ENCODE results near the gene CDK13.
A peak's percentile ranks its signal among the peaks of the same experiment; 100 is the strongest.

Gene CDK13

DNA sequence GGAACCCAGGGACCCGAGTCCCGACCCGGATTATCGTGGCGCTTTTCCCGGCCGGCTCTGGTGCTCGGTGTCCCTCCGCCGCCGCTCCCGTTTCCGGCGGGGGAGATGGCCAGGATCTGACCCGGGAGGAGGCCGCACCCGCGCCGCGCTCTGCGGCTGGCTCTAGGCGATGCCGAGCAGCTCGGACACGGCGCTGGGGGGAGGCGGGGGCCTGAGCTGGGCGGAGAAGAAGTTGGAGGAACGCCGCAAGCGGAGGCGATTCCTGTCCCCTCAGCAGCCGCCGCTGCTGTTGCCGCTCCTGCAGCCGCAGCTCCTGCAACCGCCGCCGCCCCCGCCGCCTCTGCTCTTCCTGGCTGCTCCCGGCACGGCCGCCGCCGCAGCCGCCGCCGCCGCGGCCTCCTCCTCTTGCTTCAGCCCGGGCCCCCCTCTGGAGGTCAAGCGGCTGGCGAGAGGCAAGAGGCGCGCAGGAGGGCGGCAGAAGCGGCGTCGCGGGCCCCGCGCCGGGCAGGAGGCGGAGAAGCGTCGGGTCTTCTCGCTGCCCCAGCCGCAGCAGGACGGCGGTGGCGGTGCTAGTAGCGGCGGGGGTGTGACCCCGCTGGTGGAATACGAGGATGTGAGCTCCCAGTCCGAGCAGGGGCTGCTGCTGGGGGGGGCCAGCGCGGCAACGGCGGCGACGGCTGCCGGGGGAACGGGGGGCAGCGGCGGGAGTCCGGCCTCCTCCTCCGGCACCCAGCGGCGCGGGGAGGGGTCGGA is 593 bp downstream of the CDK13 start:
- no peak for FAIRE-seq

DNA sequence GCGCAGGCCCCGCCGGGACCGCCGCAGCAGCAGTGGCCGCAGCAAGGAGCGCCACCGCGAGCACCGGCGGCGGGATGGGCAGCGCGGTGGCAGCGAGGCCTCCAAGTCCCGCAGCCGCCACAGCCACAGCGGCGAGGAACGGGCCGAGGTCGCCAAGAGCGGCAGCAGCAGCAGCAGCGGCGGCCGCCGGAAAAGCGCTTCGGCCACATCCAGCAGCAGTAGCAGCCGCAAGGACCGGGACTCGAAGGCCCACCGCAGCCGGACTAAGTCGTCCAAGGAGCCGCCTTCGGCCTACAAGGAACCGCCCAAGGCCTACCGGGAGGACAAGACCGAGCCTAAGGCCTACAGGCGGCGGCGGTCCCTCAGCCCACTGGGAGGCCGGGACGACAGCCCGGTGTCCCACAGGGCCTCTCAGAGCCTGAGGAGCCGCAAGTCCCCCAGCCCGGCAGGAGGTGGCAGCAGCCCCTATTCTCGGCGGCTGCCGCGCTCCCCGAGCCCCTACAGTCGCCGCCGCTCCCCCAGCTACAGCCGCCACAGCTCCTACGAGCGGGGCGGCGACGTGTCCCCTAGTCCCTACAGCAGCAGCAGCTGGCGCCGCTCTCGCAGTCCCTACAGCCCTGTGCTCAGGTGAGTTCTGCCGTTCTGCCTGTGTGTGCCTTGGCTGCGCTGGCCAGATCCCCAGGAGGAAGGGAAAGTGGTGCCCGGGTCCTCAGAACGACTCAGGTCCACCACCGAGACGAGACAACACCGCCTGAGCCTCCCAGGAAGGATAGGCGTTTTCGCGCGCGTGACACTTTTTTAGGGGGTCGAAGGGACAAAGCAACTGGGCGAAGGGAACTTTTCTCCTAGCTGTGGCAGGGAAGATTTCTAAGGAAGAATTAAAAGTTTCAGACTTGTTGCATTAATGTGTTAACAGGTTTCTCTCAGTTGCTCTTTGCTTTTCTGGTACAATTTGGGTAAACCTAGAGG is 1.5 kb downstream of the CDK13 start:
- no peak for FAIRE-seq

DNA sequence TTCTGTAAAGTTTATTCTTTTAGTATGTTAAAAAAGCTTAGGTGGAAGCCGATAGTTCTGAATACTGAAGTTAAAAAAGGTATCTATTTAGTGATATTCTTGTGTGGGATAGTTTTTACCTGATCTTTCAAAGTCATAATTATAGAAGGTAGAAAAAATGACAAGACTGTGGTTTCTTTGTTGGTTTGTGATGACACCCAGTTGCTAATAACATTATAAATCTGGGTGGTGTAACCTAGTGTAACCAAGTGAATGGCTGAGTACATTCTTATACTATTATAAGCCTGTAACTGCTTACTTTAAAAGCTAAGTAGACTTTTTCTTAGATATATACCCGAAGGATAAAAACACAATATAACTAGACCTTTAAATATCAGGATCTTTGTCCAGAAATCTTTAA is 2.3 kb downstream of the CDK13 start:
- FAIRE-seq: no peak

DNA sequence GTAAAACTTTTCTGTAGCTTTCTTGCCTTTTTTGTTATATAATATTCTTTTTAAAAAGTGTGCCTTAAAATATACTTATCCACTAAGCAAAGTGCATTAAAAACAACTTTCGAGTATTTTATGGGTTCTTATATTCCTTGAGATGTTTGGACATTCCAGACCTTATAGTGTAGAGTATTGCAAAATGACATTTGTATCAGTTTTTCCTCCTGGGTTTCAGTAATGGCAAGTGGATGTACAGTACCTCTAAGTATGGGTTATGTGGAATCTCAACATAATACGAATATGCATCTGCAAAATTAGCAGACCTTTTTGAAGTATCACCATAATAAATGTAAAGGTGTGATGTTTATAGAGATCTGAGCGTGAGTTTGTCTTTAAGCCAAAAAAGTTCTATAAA is 2.7 kb downstream of the CDK13 start:
- no peak for FAIRE-seq

DNA sequence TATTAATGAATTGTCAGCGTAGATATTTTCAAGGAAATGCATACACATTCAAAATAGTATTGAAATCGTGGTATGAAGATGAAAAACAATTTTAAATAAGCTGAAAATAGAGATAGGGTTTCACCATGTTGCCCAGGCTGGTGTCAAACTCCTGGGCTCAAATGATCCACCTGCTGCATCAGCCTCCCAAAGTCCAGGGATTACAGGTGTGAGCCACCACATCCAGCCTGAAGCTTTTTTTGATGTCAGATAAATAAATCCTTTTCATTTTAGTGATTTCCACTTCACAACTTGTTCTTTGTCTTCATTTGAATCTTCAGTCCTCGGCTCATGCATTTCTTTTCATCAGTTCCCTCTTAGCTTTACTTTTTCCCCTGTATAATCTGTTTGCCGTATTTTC is 4.6 kb downstream of the CDK13 start:
- FAIRE-seq: no peak

DNA sequence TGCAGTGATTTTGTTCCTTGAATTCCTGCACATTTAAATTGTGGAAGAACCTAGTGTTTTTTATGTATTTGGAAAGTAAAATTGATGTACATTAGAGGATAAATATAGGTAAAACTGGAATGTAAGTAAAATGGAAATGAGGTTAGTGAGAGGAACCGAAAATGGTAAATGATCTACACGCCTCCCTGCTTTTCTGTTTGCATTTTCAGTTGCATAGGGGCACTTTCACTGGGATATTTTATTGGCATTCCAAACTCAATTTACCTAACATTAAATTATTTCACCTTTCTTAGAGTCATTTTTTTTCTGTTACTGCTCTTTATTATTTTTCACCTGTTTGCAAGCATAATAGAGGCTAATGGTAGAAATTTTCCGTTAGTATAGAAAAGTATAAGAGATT is 8.0 kb downstream of the CDK13 start:
- FAIRE-seq: no peak

DNA sequence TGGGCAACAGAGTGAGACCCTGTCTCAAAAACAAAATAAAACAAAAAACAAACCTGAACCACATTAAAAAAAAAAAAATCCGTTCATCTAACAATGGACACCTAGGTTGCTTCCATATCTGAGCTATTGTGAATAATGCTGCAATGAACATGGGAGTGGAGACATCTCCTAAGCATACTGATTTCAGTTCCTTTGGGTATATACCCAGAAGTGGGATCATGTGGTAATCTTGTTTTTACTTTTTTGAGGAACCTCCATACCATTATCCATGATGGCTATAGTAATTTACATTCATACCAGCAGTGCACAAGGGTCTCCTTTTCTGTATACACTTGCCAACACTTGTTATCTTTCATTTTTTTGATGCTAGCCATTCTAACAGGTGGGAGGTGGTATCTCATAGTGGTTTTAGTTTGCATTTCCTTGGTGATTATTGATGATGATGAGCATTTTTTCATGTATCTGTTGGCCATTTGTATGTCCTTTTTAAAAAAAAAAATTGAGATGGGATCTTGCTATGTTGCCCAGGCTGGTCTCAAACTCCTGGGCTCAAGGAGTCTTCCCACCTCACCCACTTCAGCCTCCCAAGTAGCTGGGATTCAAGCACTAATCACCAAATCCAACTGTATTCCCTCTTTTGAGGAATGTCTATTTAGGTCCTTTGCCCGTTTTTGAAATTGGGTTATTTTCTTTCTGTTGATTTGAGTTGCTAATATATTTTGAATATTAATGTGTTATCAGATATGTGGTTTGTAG is 17.5 kb downstream of the CDK13 start:
- FAIRE-seq: no peak

DNA sequence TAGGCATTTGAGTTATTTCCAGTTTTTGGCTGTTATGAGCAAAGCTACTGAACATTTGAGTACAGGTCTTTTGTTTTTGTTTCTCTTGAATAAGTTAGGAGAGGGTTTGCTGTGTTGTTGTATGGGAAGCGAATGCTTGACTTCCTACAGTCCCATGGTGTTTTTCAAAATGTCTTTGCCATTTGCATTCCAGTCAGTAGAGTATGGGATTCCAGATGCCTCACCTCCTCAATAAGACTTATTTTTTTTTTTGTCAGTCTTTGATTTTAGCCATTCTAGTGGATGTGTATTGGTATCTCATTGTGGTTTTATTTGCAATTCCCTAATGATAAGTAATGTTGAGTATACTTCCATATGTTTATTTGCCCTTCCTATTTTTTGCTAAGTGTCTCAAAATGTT is 19.4 kb downstream of the CDK13 start:
- FAIRE-seq: no peak

DNA sequence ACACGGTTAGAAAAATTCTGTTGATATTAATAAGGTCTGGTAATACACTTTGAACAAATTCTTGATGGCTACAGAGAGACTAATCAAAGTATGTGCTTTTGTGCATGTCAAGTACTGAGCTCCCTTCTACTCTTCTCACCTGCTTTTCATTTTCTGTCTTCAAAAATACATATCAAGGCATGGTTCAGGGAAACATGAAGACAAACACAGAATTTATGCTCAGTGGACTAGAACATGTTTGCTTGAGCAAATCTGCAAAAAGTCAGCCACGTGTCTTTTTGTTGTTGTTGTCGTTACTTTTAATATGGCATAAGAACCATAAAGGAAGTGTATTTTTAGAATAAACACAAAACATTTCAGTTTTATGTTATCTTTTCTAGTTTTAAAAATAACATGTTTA is 21.9 kb downstream of the CDK13 start:
- FAIRE-seq: no peak

DNA sequence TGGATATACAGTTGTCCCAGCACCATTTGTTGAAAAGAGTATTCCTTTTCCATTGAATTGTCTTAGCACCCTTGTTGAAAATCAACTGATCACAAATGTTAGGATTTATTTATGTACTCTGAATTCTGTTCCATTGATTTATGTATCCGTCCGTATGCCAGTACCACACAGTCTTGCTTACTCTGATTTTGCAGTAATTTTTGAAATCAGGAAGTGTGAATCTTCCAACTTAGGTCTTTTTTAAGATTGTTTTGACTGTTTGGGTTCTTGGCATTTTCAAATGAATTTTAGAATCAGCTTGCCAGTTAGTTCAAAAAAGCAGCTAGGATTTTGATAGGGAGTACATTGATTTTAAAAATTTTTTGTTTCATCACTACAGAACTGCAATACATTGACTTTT is 23.7 kb downstream of the CDK13 start:
- no peak for FAIRE-seq

DNA sequence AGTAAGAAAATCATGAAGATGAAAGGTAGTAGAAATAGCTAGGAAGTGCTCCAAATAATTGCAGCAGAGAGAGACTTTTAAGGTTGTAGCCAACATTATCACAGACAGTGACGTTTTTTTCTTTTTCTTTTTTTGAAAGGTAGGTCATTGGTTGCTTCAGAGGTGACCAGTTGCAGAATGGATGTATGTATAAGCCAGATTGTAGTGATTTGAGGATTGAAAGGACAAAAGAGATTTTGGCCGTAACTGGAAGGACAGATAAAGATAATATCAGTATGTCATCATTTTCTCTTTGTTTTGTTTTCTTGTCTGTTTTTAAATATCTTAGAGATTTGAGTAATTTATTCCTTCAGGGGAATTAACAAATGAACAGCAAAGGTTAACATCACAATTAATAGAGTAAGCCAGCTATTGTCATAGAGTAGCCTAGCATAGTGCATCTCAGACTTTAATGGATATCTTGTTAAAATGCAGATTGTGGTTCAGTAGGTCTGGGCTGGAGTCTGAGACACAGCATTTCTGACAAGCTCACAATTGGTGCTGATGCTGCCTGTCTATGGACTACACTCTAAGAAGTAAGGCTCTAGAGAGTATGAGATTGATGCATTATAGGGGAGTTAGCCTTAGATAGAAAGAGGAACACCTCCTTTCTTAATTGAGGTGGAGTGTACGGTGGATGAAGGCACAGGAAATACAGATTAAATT is 28.3 kb downstream of the CDK13 start:
- no peak for FAIRE-seq

DNA sequence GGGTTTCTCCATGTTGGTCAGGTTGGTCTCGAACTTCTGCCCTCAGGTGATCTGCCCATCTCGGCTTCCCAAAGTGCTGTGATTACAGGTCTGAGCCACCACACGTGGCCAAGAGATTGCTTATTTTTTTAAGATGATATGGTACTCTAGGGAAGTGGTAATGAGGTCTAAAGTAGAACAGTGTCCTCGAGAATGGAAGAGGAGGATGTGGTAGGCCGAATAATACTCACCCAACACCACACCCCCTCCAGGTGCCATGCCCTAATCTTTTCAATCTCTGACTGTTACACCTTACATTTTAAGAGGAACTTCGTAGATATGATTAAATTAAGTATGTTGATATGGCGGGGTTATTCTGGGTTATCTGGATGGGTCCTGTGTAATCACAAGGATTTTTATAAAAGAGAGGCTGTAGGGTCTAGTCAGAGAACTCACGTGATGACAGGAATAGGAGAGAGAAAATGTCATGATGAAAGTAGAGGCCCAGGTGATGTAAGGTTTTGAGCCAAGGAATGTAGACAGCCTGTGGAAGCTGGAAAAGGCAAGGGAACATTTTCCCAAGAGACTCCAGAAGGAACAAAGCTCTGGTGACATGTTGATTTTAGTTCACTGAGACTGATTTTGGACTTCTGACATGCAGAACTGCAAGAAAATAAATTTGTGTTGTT is 29.5 kb downstream of the CDK13 start:
- FAIRE-seq: no peak

DNA sequence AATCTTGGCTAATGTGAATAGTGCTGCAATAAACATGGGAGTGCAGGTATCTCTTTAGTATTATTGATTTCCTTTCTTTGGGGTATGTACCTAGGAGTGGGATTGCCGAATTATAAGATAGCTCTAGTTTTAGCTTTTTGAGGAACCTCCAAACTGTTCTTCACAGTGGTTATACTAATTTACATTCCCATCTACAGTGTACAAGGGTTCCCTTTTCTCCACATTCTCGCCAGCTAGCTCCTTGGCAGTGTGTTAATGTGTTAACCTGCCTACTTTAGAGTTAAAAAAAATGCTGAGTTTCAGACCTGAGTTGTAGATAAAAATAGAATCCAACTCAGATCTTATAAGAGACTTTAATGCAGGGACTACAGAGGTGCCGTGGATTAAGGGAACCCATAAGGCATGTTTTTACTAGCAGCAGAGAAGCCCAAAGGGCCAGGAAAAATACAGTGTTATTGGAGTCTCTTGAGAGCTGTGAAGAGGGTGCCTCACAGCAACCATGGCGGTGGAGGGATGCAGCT is 35.4 kb downstream of the CDK13 start:
- FAIRE-seq: no peak

DNA sequence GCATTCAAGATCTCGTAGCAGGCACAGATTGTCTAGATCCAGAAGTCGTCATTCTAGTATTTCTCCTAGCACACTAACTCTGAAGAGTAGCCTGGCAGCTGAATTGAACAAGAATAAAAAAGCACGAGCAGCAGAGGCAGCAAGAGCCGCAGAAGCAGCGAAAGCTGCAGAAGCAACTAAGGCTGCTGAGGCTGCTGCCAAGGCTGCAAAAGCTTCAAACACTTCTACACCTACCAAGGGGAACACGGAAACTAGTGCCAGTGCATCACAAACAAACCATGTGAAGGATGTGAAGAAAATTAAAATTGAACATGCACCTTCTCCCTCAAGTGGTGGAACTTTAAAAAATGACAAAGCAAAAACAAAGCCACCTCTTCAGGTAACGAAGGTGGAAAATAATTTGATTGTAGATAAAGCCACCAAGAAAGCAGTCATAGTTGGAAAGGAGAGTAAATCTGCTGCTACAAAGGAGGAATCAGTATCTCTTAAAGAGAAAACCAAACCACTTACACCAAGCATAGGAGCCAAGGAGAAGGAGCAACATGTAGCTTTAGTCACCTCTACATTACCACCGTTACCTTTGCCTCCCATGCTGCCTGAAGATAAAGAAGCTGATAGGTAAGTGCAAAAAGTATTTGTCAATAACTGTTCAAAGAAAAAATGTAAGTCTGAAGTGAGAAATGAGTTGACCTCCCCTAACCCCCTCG is 37.7 kb downstream of the CDK13 start:
- no peak for FAIRE-seq

DNA sequence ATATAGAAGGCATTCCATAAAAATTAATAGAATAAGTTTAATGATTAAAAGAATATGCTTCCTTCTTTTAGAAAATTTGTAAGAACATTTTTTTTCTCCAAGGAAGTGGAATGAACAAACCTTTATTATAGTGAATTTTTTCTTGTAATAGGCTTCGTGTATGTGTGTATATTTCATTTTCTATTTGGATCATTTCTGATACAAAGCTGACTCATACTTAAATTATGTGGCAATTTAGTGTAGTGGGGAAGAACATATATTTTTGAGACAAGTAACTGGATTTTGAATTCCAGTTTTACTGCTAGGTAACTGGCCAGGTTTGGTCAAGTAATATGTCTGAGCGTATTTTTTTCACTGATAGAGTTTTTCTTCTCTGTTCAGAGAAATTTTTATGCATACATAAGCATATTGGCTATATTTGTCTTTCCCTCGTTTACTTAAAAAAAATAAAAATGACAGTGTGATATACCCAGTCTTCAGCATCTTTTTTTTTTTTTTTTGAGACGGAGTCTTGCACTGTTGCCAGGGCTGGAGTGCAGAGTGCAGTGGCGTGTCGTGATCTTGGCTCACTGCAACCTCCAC is 50.8 kb downstream of the CDK13 start:
- FAIRE-seq: no peak

DNA sequence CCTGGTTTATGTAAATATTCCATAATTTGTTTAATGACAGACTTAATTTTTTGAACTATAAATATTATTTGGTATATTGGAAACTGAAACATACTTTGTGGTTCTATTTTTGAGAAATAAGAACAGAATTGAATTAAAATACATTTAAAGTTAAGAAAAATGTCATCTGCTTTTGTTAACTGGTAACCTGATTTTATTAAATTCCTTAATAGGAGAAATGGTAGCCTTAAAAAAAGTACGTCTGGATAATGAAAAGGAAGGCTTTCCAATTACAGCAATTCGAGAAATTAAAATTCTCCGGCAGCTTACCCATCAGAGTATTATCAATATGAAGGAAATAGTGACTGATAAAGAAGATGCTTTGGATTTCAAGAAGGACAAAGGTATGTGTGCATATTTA is 51.6 kb downstream of the CDK13 start:
- FAIRE-seq: peak; percentile 34

DNA sequence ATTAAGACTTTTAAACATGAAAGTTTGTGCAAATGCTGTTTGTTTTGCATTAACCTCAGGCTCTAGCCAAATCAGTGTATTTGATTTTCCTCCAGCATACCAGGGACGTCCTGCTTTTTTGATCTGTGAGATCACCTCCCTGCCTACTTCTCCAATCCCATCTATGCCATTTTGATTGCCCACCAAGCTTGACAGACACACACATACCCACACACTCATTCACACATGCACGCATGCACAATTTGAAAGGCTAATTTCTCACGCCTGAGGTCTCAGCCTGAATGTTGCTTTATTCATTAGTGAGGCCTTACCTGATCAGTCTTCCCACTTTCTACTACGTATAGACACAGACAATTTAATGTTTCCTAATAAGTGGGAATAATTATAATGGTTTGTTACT is 53.5 kb downstream of the CDK13 start:
- no peak for FAIRE-seq

DNA sequence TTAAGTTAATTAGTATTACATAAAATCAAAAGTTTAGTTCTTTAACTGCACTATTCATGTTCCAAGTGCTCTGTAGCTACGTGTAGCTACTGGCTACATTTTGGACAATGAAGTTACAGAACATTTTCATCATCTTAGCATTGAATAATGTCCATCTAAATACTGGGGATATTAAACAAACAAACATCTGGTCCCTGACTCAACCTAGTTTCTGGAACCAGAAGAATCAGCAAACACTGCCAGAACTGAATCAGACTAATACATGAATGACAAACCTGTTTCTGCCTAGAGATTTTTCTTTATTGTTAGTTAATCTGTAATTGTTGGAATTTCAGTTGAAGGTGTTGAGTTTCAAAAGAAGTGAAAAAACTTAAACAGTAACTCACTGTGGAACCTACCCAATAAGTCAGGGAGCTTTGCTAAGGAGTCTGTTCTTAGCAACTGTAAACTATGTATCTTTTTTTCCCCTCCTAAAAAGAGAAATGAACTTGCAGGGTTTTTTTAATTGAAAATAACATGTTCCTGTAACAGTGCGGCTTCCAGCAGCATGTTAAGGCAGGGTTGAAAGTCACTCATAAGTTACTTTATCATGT is 58.3 kb downstream of the CDK13 start:
- FAIRE-seq: no peak

DNA sequence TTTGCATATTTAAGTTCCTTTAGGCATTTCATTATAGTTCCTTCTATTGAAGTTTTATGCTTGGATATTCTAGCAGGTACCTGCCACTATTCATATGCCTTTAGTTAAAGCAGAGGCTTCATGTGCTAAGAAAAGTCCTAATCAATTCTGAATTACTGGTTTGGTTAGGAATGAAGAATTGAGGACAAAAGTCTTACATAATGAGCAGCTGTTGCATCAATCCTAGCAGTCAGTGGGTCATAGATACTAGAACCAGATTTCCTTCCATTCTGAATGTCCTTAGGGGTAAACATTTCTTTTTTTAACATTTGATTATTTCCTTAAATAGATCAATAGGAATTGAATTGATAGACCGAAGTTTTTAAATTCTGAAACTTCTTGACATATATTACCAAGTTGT is 59.2 kb downstream of the CDK13 start:
- no peak for FAIRE-seq

DNA sequence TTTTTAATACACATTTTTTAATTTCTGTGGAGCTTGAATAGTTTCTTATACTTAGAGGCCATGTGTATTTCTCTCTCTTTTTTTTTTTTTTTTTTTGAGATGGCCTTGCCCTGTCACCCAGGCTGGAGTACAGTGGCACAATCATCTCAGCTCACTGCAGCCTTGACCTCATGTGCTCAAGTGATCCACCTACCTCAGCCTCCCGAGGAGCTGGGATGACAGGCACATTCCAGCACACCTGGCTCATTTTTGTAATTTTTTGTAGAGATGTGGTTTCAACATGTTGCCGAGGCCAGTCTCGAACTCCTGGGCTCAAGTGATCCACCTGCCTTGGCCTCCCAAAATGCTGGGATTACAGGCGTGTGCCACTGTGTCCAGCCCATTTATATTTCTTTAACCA is 64.3 kb downstream of the CDK13 start:
- FAIRE-seq: no peak
